ENCODE results near the gene KATNAL1. TPM values are rescaled to one million over a fixed set of nuclear protein-coding genes. Genes with fewer than 3 reads are reported as not detected.

The KATNAL1 gene
- total RNA-seq, 1 donor from 2014 or later = 29.3 TPM

DNA sequence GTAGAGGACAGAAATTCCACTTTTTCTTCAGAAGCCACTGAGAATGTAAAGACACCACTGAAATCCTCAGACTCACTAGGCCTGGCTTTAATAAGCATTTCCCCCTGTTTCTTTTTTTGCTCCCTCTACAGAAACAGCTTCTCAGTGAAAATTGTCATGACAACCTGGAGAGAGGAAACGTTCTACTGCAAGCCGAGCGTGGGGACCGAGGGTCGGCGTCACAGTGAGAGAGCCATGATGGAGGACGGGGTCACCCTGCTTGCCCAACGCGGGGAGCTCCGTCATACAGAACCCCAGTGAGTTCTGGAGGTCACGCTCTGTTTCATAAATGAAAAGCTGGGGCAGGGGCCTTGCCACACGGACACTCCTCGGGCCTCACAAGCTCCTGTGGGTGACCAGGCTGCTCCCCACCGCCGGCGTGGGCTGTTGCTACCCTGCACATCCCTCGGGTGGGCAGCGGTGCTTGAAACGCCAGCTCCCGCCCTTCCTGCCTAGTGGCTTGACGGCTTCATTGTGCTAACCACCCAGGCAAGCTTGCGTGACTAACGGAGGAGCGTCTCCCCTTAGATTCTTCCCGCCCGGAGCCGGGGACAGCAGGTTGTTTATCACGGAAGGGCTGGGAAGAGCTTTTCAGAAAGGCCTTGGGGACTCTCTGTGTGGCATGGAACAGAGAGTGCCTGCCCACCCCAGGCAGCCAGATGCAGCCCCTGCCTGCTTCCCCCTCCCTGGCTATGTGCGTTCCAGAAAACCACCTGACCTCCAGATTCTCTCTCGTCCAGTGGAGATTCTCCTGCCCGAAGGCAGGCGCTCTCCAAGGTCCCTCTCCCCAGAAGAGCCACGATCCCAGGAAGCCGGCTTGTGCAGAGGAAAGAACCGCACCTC, 153.6 kb downstream of the KATNAL1 start:
- H3K4me1 Mint-ChIP-seq (ENCODE audit: unreplicated experiment) = peaks cover 3% of the 10 kb centered on the region
- H3K4me3 Mint-ChIP-seq (ENCODE audit: unreplicated experiment) = no peak overlapping the region
- no peaks in the 10 kb centered on the region for H3K36me3 Mint-ChIP-seq (ENCODE audit: unreplicated experiment)
- H3K9me3 Mint-ChIP-seq (ENCODE audit: unreplicated experiment) = no peaks in the 10 kb centered on the region
- DNase-seq (ENCODE audit: extremely low spot score, unreplicated experiment) = no peak
- TF ChIP-seq, protein P1, sequence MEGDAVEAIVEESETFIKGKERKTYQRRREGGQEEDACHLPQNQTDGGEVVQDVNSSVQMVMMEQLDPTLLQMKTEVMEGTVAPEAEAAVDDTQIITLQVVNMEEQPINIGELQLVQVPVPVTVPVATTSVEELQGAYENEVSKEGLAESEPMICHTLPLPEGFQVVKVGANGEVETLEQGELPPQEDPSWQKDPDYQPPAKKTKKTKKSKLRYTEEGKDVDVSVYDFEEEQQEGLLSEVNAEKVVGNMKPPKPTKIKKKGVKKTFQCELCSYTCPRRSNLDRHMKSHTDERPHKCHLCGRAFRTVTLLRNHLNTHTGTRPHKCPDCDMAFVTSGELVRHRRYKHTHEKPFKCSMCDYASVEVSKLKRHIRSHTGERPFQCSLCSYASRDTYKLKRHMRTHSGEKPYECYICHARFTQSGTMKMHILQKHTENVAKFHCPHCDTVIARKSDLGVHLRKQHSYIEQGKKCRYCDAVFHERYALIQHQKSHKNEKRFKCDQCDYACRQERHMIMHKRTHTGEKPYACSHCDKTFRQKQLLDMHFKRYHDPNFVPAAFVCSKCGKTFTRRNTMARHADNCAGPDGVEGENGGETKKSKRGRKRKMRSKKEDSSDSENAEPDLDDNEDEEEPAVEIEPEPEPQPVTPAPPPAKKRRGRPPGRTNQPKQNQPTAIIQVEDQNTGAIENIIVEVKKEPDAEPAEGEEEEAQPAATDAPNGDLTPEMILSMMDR (IDR thresholded peaks at IDR 0.05) = no peak
- H3K27me3 Mint-ChIP-seq (ENCODE audit: unreplicated experiment) = peaks cover 25% of the 10 kb centered on the region
- H3K27ac Mint-ChIP-seq (ENCODE audit: unreplicated experiment) = no peak overlapping the region

Other genes starting within 250 kb of the KATNAL1 start
- not detected in 2 replicates for gene UBE2L5, start 114.9 kb upstream of the KATNAL1 start, total RNA-seq
- gene HMGB1, start 158.4 kb upstream of the KATNAL1 start, total RNA-seq = 249 and 264 TPM in 2 replicates